Prostate gland (tissue), 2 donors: Measurements from ENCODE around the gene ZNF630. TPM values are rescaled to one million over a fixed set of nuclear protein-coding genes. Genes with fewer than 3 reads are reported as not detected.

Experiments
- DNase-seq: peaks from one replicate; pipeline ENCODE4 v3.0.0-alpha.2; 2019; ENCODE audit warnings: low spot score
- H3K27ac ChIP-seq, 2 donors: fragments of 200-600 bp; sonication (generic); 2 replicates each; pipeline ENCODE4 v1.5.1; 2017 to 2019
- H3K27me3 ChIP-seq: fragments of 200-600 bp; sonication (generic); replicated peaks from 2 replicates; pipeline ENCODE4 v1.5.1; 2019; ENCODE audit not compliant: insufficient read depth
- H3K36me3 ChIP-seq, 2 donors: fragments of 200-600 bp; sonication (generic); 1 replicate in 1 of 2; 2 replicates in 1 of 2; pipeline versions ENCODE4 v1.5.1 to v1.8.1; 2017 to 2019
- H3K4me1 ChIP-seq: fragments of 200-600 bp; sonication (generic); replicated peaks from 2 replicates; pipeline ENCODE4 v1.5.1; 2019
- H3K4me3 ChIP-seq, 2 donors: fragments of 200-600 bp; sonication (generic); 2 replicates each; pipeline ENCODE4 v1.5.1; 2017 to 2019
- H3K9me3 ChIP-seq: fragments of 200-600 bp; sonication (generic); 2 replicates; pipeline ENCODE4 v1.5.1; 2017
- POLR2A ChIP-seq: fragments of 450-650 bp; IDR thresholded peaks from one replicate; pipeline ENCODE4 v1.6.1; 2016; ENCODE audit warnings: antibody characterized with exemption, mild to moderate bottlenecking
- POLR2AphosphoS5 ChIP-seq: sonication (generic); formaldehyde crosslinking; IDR thresholded peaks from one replicate; pipeline ENCODE4 v1.6.1; 2017; ENCODE audit warnings: antibody characterized with exemption
- WGBS: methylation state at CpG from one replicate; pipeline ENCODE4 v1.1.5; 2018; 5-methylcytosine and 5-hydroxymethylcytosine counted together
- intact Hi-C: fragments of 100-400 bp; cut with DNase I; formaldehyde crosslinking; loops from one replicate; pipeline ENCODE4 v1.14.2; 2022
- total RNA-seq, 2 donors: library from RNA; depleted of rRNA; stranded (reverse); fragments of >200 nt; gene quantifications; one replicate each; pipeline ENCODE4 v1.1.0, GENCODE V29; 2016
- TF ChIP-seq, protein P1 (sequence below), 4 experiments: fragments of 200-600 bp in 2 of 4; fragments of 450-650 bp in 2 of 4; sonication (generic) in 2 of 4; IDR thresholded peaks; 1 replicate in 3 of 4; 2 replicates in 1 of 4; pipeline ENCODE4 v1.5.1; 2016 to 2019; ENCODE audit warnings: antibody characterized with exemption in 4 of 4, mild to moderate bottlenecking in 2 of 4, moderate library complexity in 2 of 4

Gene ZNF630
- total RNA-seq, 2 donors from 2014 or later = 5.2 to 5.6 TPM

DNA sequence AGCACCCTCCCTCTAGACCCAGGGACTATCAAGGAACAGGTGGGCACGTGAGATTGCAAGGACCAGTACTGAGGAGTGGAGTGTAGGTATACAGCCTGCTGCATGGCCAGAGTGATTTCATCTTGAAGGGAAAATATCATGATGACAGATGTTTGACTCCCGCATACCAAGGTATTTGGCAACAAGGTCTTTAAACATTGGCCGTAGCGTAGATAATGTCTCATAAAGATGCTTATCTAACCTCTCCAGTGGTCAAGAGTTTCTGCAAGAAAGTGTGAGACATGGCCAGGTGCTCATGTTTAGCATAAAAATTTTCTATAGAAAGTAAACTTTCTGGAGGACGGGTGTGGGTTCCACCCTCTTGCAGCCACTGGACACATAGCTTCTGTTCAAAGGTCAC is 18.7 kb upstream of the ZNF630 start:
- DNase-seq = no peak
- H3K27ac ChIP-seq = no peak overlapping the region
- intact Hi-C loops = no loop called here
- H3K36me3 ChIP-seq = no peaks in the 10 kb centered on the region
- H3K9me3 ChIP-seq = no peaks in the 10 kb centered on the region
- no peak overlapping the region for H3K4me3 ChIP-seq
- 30% methylated on average over 5 of the region's 5 CpGs for WGBS
- no peaks in the 10 kb centered on the region for H3K4me1 ChIP-seq
- TF ChIP-seq, protein P1, sequence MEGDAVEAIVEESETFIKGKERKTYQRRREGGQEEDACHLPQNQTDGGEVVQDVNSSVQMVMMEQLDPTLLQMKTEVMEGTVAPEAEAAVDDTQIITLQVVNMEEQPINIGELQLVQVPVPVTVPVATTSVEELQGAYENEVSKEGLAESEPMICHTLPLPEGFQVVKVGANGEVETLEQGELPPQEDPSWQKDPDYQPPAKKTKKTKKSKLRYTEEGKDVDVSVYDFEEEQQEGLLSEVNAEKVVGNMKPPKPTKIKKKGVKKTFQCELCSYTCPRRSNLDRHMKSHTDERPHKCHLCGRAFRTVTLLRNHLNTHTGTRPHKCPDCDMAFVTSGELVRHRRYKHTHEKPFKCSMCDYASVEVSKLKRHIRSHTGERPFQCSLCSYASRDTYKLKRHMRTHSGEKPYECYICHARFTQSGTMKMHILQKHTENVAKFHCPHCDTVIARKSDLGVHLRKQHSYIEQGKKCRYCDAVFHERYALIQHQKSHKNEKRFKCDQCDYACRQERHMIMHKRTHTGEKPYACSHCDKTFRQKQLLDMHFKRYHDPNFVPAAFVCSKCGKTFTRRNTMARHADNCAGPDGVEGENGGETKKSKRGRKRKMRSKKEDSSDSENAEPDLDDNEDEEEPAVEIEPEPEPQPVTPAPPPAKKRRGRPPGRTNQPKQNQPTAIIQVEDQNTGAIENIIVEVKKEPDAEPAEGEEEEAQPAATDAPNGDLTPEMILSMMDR (IDR thresholded peaks at IDR 0.05) = no peak
- TF ChIP-seq POLR2A (no peak), POLR2AphosphoS5 (no peak)
- H3K27me3 ChIP-seq = no peaks in the 10 kb centered on the region

DNA sequence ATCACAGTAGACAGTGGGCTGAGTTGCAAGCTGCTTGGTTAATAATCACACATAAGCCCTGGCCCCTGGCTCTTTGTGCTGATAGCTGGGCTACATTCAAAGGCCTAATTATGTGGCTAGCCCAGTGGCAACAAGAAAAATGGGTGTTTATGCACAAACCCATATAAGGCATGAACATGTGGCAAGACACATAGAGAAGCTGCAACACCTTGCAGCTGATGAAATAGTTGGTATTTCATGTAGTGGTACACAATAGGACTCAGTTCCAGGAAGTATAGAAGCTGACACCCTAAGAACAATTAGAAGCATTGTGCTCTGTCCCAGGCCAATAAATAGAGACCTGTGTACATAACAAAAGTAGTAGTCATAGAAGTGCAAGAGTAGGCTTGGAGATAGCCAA is 14.6 kb upstream of the ZNF630 start:
- H3K9me3 ChIP-seq = no peaks in the 10 kb centered on the region
- DNase-seq = no peak
- H3K4me1 ChIP-seq = no peaks in the 10 kb centered on the region
- no peaks in the 10 kb centered on the region for H3K36me3 ChIP-seq
- H3K4me3 ChIP-seq = no peak overlapping the region
- TF ChIP-seq POLR2A (no peak), POLR2AphosphoS5 (no peak)
- TF ChIP-seq, protein P1 (IDR thresholded peaks at IDR 0.05) = no peak
- intact Hi-C loops = no loop called here
- no peak overlapping the region for H3K27ac ChIP-seq
- no peaks in the 10 kb centered on the region for H3K27me3 ChIP-seq

- Histone ChIP-seq H3K27ac (no peak overlapping the region), H3K4me3 (no peak overlapping the region), H3K4me1 (no peaks in the 10 kb centered on the region), H3K36me3 (no peaks in the 10 kb centered on the region), H3K9me3 (no peaks in the 10 kb centered on the region), H3K27me3 (no peaks in the 10 kb centered on the region)
- intact Hi-C loops = no loop called here
- TF ChIP-seq, protein P1 (IDR thresholded peaks at IDR 0.05) = no peak
- no peak for TF ChIP-seq POLR2A
- no peak for TF ChIP-seq POLR2AphosphoS5
- 33% methylated on average over 4 of the region's 5 CpGs for WGBS
- no peak for DNase-seq
Measured at GRCh38 chrX:48083706-48084105, 12.3 kb upstream of the ZNF630 start.

GRCh38 chrX:48083212-48083611 is 11.8 kb upstream of the ZNF630 start:
- Histone ChIP-seq H3K36me3 (no peaks in the 10 kb centered on the region), H3K4me1 (no peaks in the 10 kb centered on the region), H3K9me3 (no peaks in the 10 kb centered on the region), H3K27me3 (no peaks in the 10 kb centered on the region), H3K4me3 (no peak overlapping the region), H3K27ac (no peak overlapping the region)
- 9% methylated on average over 9 of the region's 9 CpGs for WGBS
- intact Hi-C loops = no loop called here
- DNase-seq = peak; percentile 17
- TF ChIP-seq POLR2AphosphoS5 (no peak), POLR2A (no peak)
- TF ChIP-seq, protein P1 (IDR thresholded peaks at IDR 0.05) = peak in 3 of 4 experiments; percentile 17 to 49 (median 49)

GRCh38 chrX:48076343-48076742 is 4.9 kb upstream of the ZNF630 start:
- no peak overlapping the region for H3K4me3 ChIP-seq
- no peaks in the 10 kb centered on the region for H3K36me3 ChIP-seq
- no peak overlapping the region for H3K27ac ChIP-seq
- H3K4me1 ChIP-seq = no peaks in the 10 kb centered on the region
- DNase-seq = no peak
- intact Hi-C loops = no loop called here
- WGBS = 95% methylated on average over 2 of the region's 2 CpGs
- TF ChIP-seq, protein P1 (IDR thresholded peaks at IDR 0.05) = no peak
- TF ChIP-seq POLR2A (no peak), POLR2AphosphoS5 (no peak)
- H3K27me3 ChIP-seq = no peaks in the 10 kb centered on the region
- H3K9me3 ChIP-seq = no peaks in the 10 kb centered on the region
